ENCODE measurements around the gene RTKN2. TPM values are rescaled to one million over a fixed set of nuclear protein-coding genes. Genes with fewer than 3 reads are reported as not detected.

RTKN2 gene
- total RNA-seq, 1 experiment from 2014 or later: 14.4 TPM

- Histone ChIP-seq H4K20me1 (ENCODE audit: control insufficient read depth, insufficient read depth, insufficient read length) (no peaks in the 10 kb centered on the region), H3K18ac (ENCODE audit: insufficient read length, low read depth, low read length) (no peak overlapping the region), H3K4me1 (ENCODE audit: insufficient read depth, low read length) (no peaks in the 10 kb centered on the region), H3K23ac (ENCODE audit: insufficient read length, low read depth, low read length) (no peak overlapping the region), H3K79me2 (ENCODE audit: insufficient read depth, low read length) (no peaks in the 10 kb centered on the region), H3T11ph (ENCODE audit: low read length) (no peak overlapping the region), H3K4me2 (ENCODE audit: insufficient read depth, insufficient read length, low read length) (no peak overlapping the region), H3K56ac (ENCODE audit: insufficient read length, low read depth, low read length) (no peak overlapping the region), H3K27me3 (ENCODE audit: insufficient read depth, low read length) (no peaks in the 10 kb centered on the region), H2AK5ac (ENCODE audit: insufficient read length, low read length) (no peak overlapping the region), H3K4ac (ENCODE audit: low read depth, low read length) (no peak overlapping the region), H4K8ac (replicated peaks; ENCODE audit: insufficient read length, low read depth, low read length) (no peak overlapping the region), H4K91ac (ENCODE audit: insufficient read length, low read depth, low read length) (no peak overlapping the region), H2BK15ac (ENCODE audit: low read depth, low read length) (no peak overlapping the region), H3K27ac (ENCODE audit: insufficient read length, low read depth, low read length) (no peak overlapping the region), H3K14ac (ENCODE audit: insufficient read depth, low read length) (no peak overlapping the region), H3K23me2 (ENCODE audit: insufficient read length, low read depth, low read length, poor library complexity, severe bottlenecking) (no peaks in the 10 kb centered on the region), H4K5ac (ENCODE audit: insufficient read length, low read depth, low read length) (no peak overlapping the region), H3K9ac (ENCODE audit: extremely low read depth, insufficient read length, low read length) (no peak overlapping the region), H2BK20ac (ENCODE audit: low read depth, low read length, poor library complexity, severe bottlenecking) (no peak overlapping the region), H2BK12ac (ENCODE audit: insufficient read length, low read depth, low read length) (no peak overlapping the region), H3K9me3 (ENCODE audit: control insufficient read depth, low read depth, low read length) (no peaks in the 10 kb centered on the region), H2AFZ (ENCODE audit: low read length) (no peak overlapping the region), H2BK120ac (ENCODE audit: low read depth, low read length, poor library complexity, severe bottlenecking) (no peak overlapping the region), H3K79me1 (ENCODE audit: insufficient read depth, low read depth, low read length, poor library complexity, severe bottlenecking) (no peaks in the 10 kb centered on the region), H2BK5ac (ENCODE audit: insufficient read length, low read length) (no peak overlapping the region)
- Mint-ChIP-seq H3K36me3 (ENCODE audit: insufficient read depth in 1 of 3, low read depth in 3 of 3) (peaks cover 0 to 7% (median 6%) of the 10 kb centered on the region in 3 experiments; a peak in 5 of 7 replicates), H3K27me3 (ENCODE audit: low read depth) (no peaks in the 10 kb centered on the region), H3K9me3 (no peaks in the 10 kb centered on the region), H3K4me3 (no peak overlapping the region), H3K27ac (no peak overlapping the region), H3K4me1 (no peaks in the 10 kb centered on the region)
- no peak for TF ChIP-seq CTCF (conservative IDR thresholded peaks at IDR 0.05)
- DNase-seq: no peak
- no CpG with 5 or more reads among the region's 3 CpGs for WGBS (ENCODE audit: extremely low coverage, insufficient read length, low lambda C conversion rate)
Measured at GRCh38 chr10:62214364-62214874, 54.2 kb downstream of the RTKN2 start.

All from H9 (cell line).